HEK293 (cell line): ENCODE results near the gene GLB1L2.

Experiments used
- CTCF ChIP-seq: fragments of 450-650 bp; formaldehyde crosslinking; IDR thresholded peaks from 2 replicates; pipeline ENCODE4 v1.5.1; 2016; ENCODE audit warnings: missing biosample characterization, missing genetic modification characterization
- PBX3 ChIP-seq: sonication (generic); formaldehyde crosslinking; IDR thresholded peaks from 2 replicates; pipeline ENCODE4 v1.8.1; 2022; ENCODE audit warnings: mild to moderate bottlenecking, moderate library complexity, missing genetic modification reagents
- REST ChIP-seq: fragments of 450-650 bp; formaldehyde crosslinking; IDR thresholded peaks from 2 replicates; pipeline ENCODE4 v1.5.1; 2016; ENCODE audit warnings: missing biosample characterization, missing genetic modification characterization
- ZNF280D ChIP-seq: fragments of 450-650 bp; formaldehyde crosslinking; IDR thresholded peaks from 2 replicates; pipeline ENCODE4 v1.5.1; 2016; ENCODE audit warnings: missing biosample characterization, missing genetic modification characterization
- ZNF48 ChIP-seq: fragments of 450-650 bp; formaldehyde crosslinking; IDR thresholded peaks from 2 replicates; pipeline ENCODE4 v1.5.1; 2016; ENCODE audit warnings: missing biosample characterization, missing genetic modification characterization
- ZNF561 ChIP-seq: fragments of 450-650 bp; IDR thresholded peaks from 2 replicates; pipeline ENCODE4 v1.5.1; 2018; ENCODE audit warnings: missing biosample characterization, missing genetic modification characterization, borderline replicate concordance
- ZNF639 ChIP-seq: fragments of 450-650 bp; formaldehyde crosslinking; IDR thresholded peaks from 2 replicates; pipeline ENCODE4 v1.5.1; 2016; ENCODE audit warnings: missing biosample characterization, missing genetic modification characterization
- ZSCAN5A ChIP-seq: fragments of 450-650 bp; formaldehyde crosslinking; IDR thresholded peaks from 2 replicates; pipeline ENCODE4 v1.5.1; 2016; ENCODE audit warnings: missing biosample characterization, missing genetic modification characterization

GRCh38 chr11:134399996-134400395, 68.2 kb downstream of the GLB1L2 start:
- TF ChIP-seq CTCF (tag by site-specific recombination) (no peak), ZSCAN5A (tag by site-specific recombination) (no peak), PBX3 (CRISPR knock-in tag) (no peak), REST (tag by site-specific recombination) (no peak), ZNF48 (tag by site-specific recombination) (no peak), ZNF280D (tag by site-specific recombination) (no peak), ZNF561 (tag by site-specific recombination) (no peak), ZNF639 (tag by site-specific recombination) (no peak)
